ENCODE results near the gene BCAS1. TPM values are rescaled to one million over a fixed set of nuclear protein-coding genes. Genes with fewer than 3 reads are reported as not detected.

BCAS1 gene
- total RNA-seq, 1 donor = under 0.01 TPM

DNA sequence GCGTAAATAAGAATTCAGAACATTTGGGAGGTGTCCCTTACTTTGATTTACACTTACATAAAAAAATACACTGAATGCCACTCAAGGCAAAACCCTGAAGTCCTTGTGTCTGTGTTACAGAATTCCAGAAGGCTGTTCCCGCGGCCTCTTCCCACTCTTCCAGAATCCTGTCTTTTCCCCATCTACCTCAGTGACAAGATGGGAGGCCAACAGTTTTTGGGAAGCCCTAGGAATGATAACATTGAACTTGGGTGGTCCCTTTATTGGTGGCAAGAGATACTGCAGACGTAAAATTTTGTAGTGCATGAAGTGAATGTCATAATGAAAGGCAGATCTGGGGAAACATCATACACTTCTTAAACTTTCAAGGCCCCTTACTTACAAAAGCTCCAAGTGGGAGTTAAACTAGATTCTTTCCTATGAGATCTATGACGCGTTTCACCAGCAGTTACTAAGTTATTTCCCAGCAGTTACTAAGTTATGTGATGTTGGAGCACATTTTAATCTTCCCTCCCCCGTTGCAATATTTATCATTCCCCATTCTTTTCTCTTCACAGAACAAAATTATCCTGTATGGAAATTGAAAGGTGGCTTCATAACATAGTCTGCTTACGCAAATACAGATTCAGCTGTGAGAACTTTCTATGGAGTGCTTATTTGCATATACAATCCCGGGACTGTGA is 79.5 kb downstream of the BCAS1 start:
- TF ChIP-seq, protein P1, sequence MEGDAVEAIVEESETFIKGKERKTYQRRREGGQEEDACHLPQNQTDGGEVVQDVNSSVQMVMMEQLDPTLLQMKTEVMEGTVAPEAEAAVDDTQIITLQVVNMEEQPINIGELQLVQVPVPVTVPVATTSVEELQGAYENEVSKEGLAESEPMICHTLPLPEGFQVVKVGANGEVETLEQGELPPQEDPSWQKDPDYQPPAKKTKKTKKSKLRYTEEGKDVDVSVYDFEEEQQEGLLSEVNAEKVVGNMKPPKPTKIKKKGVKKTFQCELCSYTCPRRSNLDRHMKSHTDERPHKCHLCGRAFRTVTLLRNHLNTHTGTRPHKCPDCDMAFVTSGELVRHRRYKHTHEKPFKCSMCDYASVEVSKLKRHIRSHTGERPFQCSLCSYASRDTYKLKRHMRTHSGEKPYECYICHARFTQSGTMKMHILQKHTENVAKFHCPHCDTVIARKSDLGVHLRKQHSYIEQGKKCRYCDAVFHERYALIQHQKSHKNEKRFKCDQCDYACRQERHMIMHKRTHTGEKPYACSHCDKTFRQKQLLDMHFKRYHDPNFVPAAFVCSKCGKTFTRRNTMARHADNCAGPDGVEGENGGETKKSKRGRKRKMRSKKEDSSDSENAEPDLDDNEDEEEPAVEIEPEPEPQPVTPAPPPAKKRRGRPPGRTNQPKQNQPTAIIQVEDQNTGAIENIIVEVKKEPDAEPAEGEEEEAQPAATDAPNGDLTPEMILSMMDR (IDR thresholded peaks at IDR 0.05; ENCODE audit: insufficient read depth, low read depth, low read length) = no peak
- H3K4me3 ChIP-seq (ENCODE audit: low read depth, low read length) = no peak overlapping the region
- DNase-seq (ENCODE audit: low read depth) = no peak

DNA sequence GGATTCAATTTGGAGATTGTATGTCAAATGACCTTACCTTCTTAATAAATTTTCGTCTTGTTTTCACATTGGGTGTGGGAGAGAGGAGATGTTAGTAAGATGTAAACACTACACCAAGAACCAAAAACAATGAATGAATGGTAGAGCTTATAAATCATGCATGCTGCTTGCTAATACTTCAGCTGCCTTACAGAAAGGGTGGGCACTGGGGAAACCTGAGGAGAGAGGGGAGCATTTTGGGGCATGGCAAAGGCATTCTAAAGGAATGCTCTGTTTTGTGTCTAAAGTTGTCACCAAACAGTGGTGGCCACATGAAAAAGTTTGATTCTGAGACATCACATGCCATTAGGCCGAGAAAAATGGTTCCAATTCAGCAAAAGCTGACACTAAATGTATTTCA is 80.4 kb downstream of the BCAS1 start:
- no peak for DNase-seq (ENCODE audit: low read depth)
- no peak overlapping the region for H3K4me3 ChIP-seq (ENCODE audit: low read depth, low read length)
- TF ChIP-seq, protein P1 (IDR thresholded peaks at IDR 0.05; ENCODE audit: insufficient read depth, low read depth, low read length) = no peak

DNA sequence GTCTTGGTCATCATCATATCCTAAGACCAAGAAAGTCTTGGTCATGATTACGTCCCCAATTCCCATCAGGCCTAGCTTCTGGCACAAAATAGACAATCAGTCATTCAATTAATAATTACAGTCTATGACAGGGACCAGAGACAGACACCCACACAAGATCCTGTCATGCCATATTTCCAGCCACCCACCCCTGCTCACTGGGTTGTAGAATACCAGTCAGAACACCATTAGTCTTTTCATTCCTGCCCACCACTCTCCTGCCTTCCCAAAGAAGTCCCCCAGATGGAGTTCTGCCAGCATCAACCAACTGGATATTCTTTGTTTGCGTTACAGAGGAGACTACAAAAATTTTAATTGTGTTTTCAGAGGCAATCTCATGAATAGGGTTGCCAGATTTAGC is 81.0 kb downstream of the BCAS1 start:
- TF ChIP-seq, protein P1 (IDR thresholded peaks at IDR 0.05; ENCODE audit: insufficient read depth, low read depth, low read length) = no peak
- DNase-seq (ENCODE audit: low read depth) = no peak
- H3K4me3 ChIP-seq (ENCODE audit: low read depth, low read length) = no peak overlapping the region

DNA sequence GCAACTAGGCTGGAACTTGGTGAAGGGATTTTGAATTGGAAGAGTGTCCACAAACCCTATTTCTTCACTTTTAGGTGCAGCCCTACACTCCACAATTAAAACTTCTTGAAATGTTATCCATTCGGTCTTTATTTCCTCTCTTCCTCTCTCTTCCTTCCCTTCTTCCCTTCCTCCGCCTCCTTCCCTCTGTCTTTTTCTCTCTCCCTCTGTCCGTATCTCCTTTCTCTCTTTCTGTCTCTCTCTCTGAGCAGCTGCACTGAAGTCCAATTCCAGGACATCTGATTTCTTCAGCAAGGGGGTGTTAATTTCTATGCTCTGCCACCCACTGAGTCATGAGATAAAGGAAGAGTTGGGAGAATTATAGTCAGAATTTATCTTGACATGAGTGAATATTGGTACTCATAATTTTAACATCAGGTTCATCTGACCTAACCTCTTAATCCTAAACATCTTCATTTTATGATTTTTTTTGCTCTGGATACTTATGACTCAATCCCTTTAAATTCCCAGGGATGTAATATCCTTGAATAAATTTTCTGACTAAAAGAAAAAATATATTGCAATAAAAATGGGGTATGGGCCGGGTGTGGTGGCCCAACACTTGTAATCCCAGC is 84.2 kb downstream of the BCAS1 start:
- H3K4me3 ChIP-seq (ENCODE audit: low read depth, low read length) = no peak overlapping the region
- TF ChIP-seq, protein P1 (IDR thresholded peaks at IDR 0.05; ENCODE audit: insufficient read depth, low read depth, low read length) = no peak
- DNase-seq (ENCODE audit: low read depth) = no peak

DNA sequence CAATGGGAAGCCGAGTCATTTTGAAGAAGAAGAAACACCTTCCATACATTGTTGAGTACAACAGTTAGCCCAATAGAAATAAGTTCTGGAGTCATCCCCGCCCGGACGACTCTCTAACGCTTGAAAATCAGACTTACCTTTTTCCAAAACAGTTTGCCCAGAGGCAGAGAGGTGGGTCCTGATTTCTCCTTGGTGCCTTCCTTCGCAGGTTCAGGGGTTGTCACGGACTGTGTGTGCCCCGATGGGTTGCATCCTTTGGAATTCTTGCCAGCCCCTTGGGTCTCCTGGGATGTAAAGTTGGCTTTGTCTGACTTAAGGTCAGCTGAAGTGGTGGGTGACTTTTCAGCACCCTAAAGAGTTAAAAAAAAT is 85.3 kb downstream of the BCAS1 start:
- TF ChIP-seq, protein P1 (IDR thresholded peaks at IDR 0.05; ENCODE audit: insufficient read depth, low read depth, low read length) = no peak

DNA sequence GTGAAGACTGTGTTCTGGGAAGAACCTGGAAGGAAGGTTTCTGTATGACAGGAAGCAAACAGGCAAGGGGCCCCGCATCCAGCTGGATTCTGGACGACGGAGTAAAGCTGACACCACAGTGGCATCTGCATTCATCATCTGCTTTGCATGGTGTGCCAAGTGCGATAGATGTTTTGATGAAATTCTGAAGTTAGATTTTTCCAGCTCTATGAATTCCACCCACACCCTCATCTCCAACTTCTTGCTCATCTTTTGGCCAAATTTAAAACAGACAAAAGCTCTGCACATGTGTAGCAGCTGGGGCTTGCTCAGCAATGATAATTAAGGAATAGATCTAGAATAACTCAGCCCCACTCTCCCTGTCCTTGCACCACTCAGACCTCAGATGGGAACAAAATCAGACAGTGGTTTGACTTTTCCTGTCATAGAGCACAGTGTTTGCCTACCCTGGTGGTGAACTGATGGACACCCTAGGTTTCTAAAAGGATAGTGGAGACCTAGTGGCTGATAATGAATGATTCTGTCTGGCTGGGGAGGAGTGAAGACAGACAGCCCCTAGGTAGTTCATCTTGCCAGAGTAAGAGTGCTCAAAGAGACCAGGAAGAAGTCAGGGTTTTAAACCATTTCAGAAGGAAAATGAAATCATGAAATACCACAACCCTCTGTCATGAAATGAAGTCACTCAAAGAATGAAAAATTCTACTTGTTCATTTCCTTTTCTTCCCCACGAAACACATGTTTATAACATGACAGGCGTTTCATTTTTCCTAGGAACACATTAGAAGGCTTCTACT is 85.8 kb downstream of the BCAS1 start:
- no peak overlapping the region for H3K4me3 ChIP-seq (ENCODE audit: low read depth, low read length)
- no peak for DNase-seq (ENCODE audit: low read depth)
- TF ChIP-seq, protein P1 (IDR thresholded peaks at IDR 0.05; ENCODE audit: insufficient read depth, low read depth, low read length) = no peak

More for the DNA sequence above, 85.3 kb downstream of the BCAS1 start:
- H3K4me3 ChIP-seq (ENCODE audit: low read depth, low read length) = no peak overlapping the region
- DNase-seq (ENCODE audit: low read depth) = no peak
